Fibroblast of lung (primary cell): Measurements from ENCODE around the gene CACNB2.

ENCODE experiments used
- CTCF ChIP-seq, 2 donors: IDR thresholded peaks in 1 of 2; conservative IDR thresholded peaks in 1 of 2; 1 replicate in 1 of 2; 2 replicates in 1 of 2; pipeline ENCODE4 v1.5.1; 2011 to 2012; ENCODE audit warnings: low read length in 2 of 2, control low read depth in 1 of 2, inconsistent platforms in 1 of 2, low read depth in 1 of 2, mild to moderate bottlenecking in 1 of 2
- EZH2 ChIP-seq: IDR thresholded peaks from 2 replicates; pipeline ENCODE4 v1.5.1; 2012; ENCODE audit warnings: low read length, control low read depth, mild to moderate bottlenecking; ENCODE audit errors: missing control alignments

- TF ChIP-seq EZH2 (no peak), CTCF (conservative IDR thresholded peaks at IDR 0.05 in 1 of 2, IDR thresholded peaks at IDR 0.05 in 1 of 2; ENCODE audit: low read depth in 1 of 2, low read length in 2 of 2) (no peak)
Observed at GRCh38 chr10:18478354-18478753, 338.1 kb downstream of the CACNB2 start.
